ENCODE data around the gene CYP4F22.

- TF ChIP-seq, protein P1, sequence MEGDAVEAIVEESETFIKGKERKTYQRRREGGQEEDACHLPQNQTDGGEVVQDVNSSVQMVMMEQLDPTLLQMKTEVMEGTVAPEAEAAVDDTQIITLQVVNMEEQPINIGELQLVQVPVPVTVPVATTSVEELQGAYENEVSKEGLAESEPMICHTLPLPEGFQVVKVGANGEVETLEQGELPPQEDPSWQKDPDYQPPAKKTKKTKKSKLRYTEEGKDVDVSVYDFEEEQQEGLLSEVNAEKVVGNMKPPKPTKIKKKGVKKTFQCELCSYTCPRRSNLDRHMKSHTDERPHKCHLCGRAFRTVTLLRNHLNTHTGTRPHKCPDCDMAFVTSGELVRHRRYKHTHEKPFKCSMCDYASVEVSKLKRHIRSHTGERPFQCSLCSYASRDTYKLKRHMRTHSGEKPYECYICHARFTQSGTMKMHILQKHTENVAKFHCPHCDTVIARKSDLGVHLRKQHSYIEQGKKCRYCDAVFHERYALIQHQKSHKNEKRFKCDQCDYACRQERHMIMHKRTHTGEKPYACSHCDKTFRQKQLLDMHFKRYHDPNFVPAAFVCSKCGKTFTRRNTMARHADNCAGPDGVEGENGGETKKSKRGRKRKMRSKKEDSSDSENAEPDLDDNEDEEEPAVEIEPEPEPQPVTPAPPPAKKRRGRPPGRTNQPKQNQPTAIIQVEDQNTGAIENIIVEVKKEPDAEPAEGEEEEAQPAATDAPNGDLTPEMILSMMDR (IDR thresholded peaks at IDR 0.05) = no peak
- TF ChIP-seq POLR2A (IDR thresholded peaks at IDR 0.05) = no peak
Observed at GRCh38 chr19:15564534-15565168, 56.3 kb downstream of the CYP4F22 start.
